ENCODE results near the gene RPS29.

Gene RPS29

DNA sequence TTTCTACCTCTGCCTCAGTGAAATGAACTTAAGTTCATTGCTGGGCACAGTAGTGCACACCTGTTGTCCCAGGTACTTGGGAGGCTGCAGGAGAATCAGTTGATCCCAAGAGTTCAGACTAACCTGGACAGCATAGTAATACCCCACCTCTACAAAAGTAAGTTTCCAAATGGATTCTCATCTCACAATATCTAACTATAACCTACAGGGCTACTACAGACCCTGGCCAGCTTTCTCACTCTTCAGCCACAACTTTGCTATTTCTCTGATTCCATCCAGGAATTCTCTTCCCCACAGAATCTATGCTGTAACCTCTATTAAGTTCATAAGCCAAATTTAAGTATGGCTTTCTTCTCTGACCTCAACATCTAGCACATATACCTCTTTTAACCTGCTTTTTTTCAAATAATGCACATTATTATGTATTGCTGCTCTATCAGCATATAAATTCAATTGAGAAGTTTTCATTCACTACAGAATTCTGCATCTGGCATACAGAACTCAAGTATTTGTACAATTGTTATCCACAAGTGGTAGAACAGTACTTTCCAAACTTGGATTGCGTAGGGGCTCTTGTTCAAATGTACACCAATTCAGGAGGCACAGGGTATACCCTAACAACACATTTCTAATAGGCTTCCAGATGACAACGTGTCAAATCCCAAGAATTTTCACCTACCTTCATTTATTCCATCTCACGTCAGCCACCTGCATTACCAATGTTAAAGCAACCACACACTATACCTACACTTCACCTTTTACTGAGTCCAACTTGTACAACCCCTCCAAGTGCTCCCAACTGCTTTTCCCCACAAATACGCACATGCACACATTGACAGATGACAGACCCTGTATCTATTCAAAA lies 3.8 kb downstream of the RPS29 start:
- Histone ChIP-seq H3K36me3 (ENCODE audit: insufficient read depth, insufficient read length, low read length) (peaks cover 57% of the 10 kb centered on the region), H3K4me3 (ENCODE audit: insufficient read length, low read depth) (no peak overlapping the region), H3K4me1 (ENCODE audit: insufficient read depth, insufficient read length) (peaks cover 2% of the 10 kb centered on the region), H3K9me3 (ENCODE audit: insufficient read depth, low read length) (no peaks in the 10 kb centered on the region), H3K9ac (ENCODE audit: insufficient read length, low read depth) (peak overlapping the region; percentile 32), H3K27me3 (ENCODE audit: insufficient read depth, insufficient read length) (no peaks in the 10 kb centered on the region)
- no peak for DNase-seq (ENCODE audit: low read depth, low spot score)
- no peak for TF ChIP-seq YY1 (IDR thresholded peaks at IDR 0.05; ENCODE audit: insufficient read depth, insufficient read length)
- no peak for TF ChIP-seq ZNF274 (IDR thresholded peaks at IDR 0.05; ENCODE audit: low read depth, low read length)
- TF ChIP-seq SUZ12 (IDR thresholded peaks at IDR 0.05; ENCODE audit: extremely low read depth, insufficient read depth, insufficient read length), result no peak

DNA sequence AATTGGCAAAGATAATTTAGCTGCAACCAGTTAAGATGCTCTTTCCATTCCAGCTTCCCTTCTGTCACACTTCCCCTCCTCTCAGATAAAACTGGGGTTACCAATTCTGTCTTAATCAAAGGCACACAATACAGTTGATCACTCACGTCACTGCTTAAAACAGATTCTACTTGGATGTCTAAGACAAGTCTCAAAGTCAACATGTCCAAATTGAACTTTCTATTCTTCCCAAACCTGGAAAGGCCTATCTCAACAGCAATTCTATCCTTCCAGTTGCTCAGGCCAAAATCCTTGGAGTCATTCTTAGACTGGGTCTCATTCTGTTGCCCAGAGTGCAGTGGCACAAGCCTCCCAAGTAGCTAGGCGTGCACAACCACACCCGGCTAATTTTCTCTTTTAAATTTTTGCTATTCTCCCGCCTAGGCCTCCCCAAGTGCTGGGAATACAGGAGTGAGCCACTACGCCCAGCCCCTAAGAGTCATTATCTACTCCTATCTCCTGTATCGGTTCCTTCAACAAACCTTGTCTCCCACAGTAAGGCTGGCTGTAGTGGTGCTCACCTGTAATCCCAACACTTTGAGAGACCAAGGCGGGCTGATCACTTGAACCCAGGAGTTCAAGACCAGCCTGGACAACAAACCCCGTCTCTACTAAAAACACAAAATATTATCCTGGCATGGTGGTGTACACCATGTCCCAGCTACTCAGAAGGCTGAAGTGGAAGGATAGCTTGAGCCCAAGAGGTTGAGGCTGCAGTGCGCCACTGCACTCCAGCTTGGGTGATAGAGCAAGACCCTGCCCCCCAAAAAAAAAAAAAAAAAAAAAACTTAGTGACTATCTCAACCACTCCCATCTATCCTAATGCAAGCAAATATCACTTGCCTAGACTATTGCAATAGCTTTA lies 4.7 kb downstream of the RPS29 start:
- no peak for DNase-seq (ENCODE audit: low read depth, low spot score)
- Histone ChIP-seq H3K9ac (ENCODE audit: insufficient read length, low read depth) (no peak overlapping the region), H3K27me3 (ENCODE audit: insufficient read depth, insufficient read length) (no peaks in the 10 kb centered on the region), H3K4me1 (ENCODE audit: insufficient read depth, insufficient read length) (peaks cover 2% of the 10 kb centered on the region), H3K36me3 (ENCODE audit: insufficient read depth, insufficient read length, low read length) (peaks cover 65% of the 10 kb centered on the region), H3K9me3 (ENCODE audit: insufficient read depth, low read length) (no peaks in the 10 kb centered on the region), H3K4me3 (ENCODE audit: insufficient read length, low read depth) (no peak overlapping the region)
- TF ChIP-seq SUZ12 (IDR thresholded peaks at IDR 0.05; ENCODE audit: extremely low read depth, insufficient read depth, insufficient read length), result no peak
- TF ChIP-seq ZNF274 (IDR thresholded peaks at IDR 0.05; ENCODE audit: low read depth, low read length), result no peak
- TF ChIP-seq YY1 (IDR thresholded peaks at IDR 0.05; ENCODE audit: insufficient read depth, insufficient read length), result no peak

DNA sequence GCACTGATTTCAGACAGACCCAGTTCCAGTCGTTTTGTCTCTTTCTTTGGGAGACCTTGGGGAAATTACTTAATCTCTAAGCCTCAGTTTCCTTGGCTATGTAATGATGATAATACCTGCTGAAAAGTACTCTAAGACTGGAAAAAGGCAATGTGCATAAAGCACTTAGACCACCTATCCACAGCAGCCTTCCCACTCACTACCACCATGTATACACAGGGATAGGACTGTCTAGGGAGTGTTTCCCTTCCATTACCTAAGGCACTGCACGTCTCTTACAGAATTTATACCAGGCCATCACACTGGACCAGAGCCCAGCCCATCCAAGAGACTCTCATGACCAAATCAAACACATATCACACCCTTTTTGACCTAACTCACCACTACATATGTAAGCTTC lies 6.3 kb downstream of the RPS29 start:
- no peak for TF ChIP-seq ZNF274 (IDR thresholded peaks at IDR 0.05; ENCODE audit: low read depth, low read length)
- TF ChIP-seq YY1 (IDR thresholded peaks at IDR 0.05; ENCODE audit: insufficient read depth, insufficient read length), result no peak
- no peak for TF ChIP-seq SUZ12 (IDR thresholded peaks at IDR 0.05; ENCODE audit: extremely low read depth, insufficient read depth, insufficient read length)
- H3K4me1 ChIP-seq (ENCODE audit: insufficient read depth, insufficient read length), result peaks cover 2% of the 10 kb centered on the region
- no peaks in the 10 kb centered on the region for H3K27me3 ChIP-seq (ENCODE audit: insufficient read depth, insufficient read length)
- H3K36me3 ChIP-seq (ENCODE audit: insufficient read depth, insufficient read length, low read length), result peaks cover 56% of the 10 kb centered on the region
- no peak for DNase-seq (ENCODE audit: low read depth, low spot score)
- H3K4me3 ChIP-seq (ENCODE audit: insufficient read length, low read depth), result no peak overlapping the region
- H3K9ac ChIP-seq (ENCODE audit: insufficient read length, low read depth), result no peak overlapping the region
- no peaks in the 10 kb centered on the region for H3K9me3 ChIP-seq (ENCODE audit: insufficient read depth, low read length)

DNA sequence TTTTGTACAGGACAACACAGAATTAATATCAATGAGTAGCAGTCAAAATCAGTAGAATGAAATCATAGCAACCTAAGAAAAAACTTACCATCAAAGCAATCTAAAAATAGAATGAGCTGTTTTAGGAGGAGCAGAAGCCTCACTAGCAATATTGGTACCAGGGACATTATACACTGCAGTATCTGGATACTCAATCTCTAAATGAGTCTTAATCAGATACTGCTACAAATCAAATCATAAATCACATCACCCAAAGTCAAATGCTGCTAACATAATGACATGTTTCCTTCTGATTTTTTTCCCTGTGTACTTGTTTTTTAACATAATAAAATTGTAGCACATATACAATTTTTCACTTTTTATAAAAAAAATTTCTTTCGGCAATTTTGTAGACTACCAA lies 8.0 kb downstream of the RPS29 start:
- Histone ChIP-seq H3K27me3 (ENCODE audit: insufficient read depth, insufficient read length) (no peaks in the 10 kb centered on the region), H3K36me3 (ENCODE audit: insufficient read depth, insufficient read length, low read length) (peaks cover 48% of the 10 kb centered on the region), H3K9me3 (ENCODE audit: insufficient read depth, low read length) (no peaks in the 10 kb centered on the region), H3K9ac (ENCODE audit: insufficient read length, low read depth) (no peak overlapping the region), H3K4me3 (ENCODE audit: insufficient read length, low read depth) (no peak overlapping the region), H3K4me1 (ENCODE audit: insufficient read depth, insufficient read length) (peaks cover 2% of the 10 kb centered on the region)
- no peak for DNase-seq (ENCODE audit: low read depth, low spot score)
- TF ChIP-seq YY1 (IDR thresholded peaks at IDR 0.05; ENCODE audit: insufficient read depth, insufficient read length) (no peak), ZNF274 (IDR thresholded peaks at IDR 0.05; ENCODE audit: low read depth, low read length) (no peak), SUZ12 (IDR thresholded peaks at IDR 0.05; ENCODE audit: extremely low read depth, insufficient read depth, insufficient read length) (no peak)

DNA sequence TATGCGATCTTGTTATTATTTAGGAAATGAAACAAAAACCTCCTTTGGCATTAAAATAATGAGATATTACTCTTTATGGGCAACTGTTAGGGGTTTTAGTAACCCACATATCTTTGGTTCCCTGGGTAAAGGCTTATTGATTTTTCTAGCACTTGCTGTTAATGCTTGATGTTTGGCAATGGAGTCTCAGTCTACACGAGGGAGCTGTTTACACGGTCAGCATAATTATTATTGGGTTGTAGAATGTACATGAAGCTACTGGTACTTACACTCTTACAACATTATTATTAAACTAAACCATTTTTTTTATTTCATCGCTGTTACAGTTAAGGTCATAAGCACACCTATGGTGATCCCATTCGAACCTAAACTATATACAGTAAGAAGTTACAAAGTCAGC lies 12.1 kb downstream of the RPS29 start:
- H3K4me3 ChIP-seq (ENCODE audit: insufficient read length, low read depth), result no peak overlapping the region
- H3K9ac ChIP-seq (ENCODE audit: insufficient read length, low read depth), result no peak overlapping the region
- DNase-seq (ENCODE audit: low read depth, low spot score), result no peak
- H3K9me3 ChIP-seq (ENCODE audit: insufficient read depth, low read length), result peaks cover 5% of the 10 kb centered on the region; the same call in 1 of the 2 replicates
- H3K27me3 ChIP-seq (ENCODE audit: insufficient read depth, insufficient read length), result no peaks in the 10 kb centered on the region
- peaks cover 27% of the 10 kb centered on the region for H3K36me3 ChIP-seq (ENCODE audit: insufficient read depth, insufficient read length, low read length)
- H3K4me1 ChIP-seq (ENCODE audit: insufficient read depth, insufficient read length), result no peaks in the 10 kb centered on the region
- no peak for TF ChIP-seq YY1 (IDR thresholded peaks at IDR 0.05; ENCODE audit: insufficient read depth, insufficient read length)
- no peak for TF ChIP-seq ZNF274 (IDR thresholded peaks at IDR 0.05; ENCODE audit: low read depth, low read length)
- TF ChIP-seq SUZ12 (IDR thresholded peaks at IDR 0.05; ENCODE audit: extremely low read depth, insufficient read depth, insufficient read length), result no peak

DNA sequence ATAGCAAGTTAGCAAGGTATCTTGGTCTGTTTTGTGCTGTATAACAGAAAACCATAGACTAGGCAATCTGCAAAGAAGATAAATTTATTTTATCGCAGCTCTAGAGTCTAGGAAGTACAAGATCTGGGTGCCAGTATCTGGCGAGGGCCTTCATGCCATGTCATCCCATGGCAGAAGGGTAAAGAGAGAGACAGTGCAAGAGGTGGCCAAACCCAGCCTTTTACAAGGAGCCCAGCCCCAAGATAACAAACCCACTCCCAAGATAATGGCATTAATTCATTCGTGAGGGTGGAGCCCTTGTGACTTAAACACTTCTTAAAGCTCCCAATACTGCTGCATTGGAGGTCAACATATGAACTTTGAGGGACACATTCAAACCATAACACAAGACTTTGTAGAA lies 16.9 kb downstream of the RPS29 start:
- Histone ChIP-seq H3K9me3 (ENCODE audit: insufficient read depth, low read length) (peaks cover 5% of the 10 kb centered on the region; the same call in 1 of the 2 replicates), H3K36me3 (ENCODE audit: insufficient read depth, insufficient read length, low read length) (peaks cover 4% of the 10 kb centered on the region), H3K4me3 (ENCODE audit: insufficient read length, low read depth) (no peak overlapping the region), H3K9ac (ENCODE audit: insufficient read length, low read depth) (no peak overlapping the region), H3K4me1 (ENCODE audit: insufficient read depth, insufficient read length) (no peaks in the 10 kb centered on the region), H3K27me3 (ENCODE audit: insufficient read depth, insufficient read length) (no peaks in the 10 kb centered on the region)
- no peak for TF ChIP-seq SUZ12 (IDR thresholded peaks at IDR 0.05; ENCODE audit: extremely low read depth, insufficient read depth, insufficient read length)
- TF ChIP-seq YY1 (IDR thresholded peaks at IDR 0.05; ENCODE audit: insufficient read depth, insufficient read length), result no peak
- TF ChIP-seq ZNF274 (IDR thresholded peaks at IDR 0.05; ENCODE audit: low read depth, low read length), result no peak
- no peak for DNase-seq (ENCODE audit: low read depth, low spot score)

DNA sequence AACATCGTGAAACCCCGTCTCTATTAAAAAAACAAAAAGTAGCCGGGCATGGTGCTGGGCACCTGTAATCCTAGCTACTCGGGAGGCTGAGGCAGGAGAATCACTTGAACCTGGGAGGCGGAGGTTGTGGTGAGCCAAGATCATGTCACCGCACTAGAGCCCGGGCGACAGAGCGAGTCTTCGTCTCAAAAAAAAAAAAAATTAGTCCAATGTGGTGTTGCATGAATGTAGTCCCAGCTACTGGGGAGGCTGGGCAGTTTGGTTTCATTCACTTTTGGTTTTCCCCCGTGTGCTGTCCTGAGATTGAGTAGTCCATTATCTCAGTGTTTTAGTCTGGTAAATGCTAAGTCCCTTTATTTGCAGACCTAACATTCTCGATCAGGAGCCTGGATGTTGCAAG lies 19.5 kb downstream of the RPS29 start:
- no peak for DNase-seq (ENCODE audit: low read depth, low spot score)
- Histone ChIP-seq H3K9me3 (ENCODE audit: insufficient read depth, low read length) (peaks cover 5% of the 10 kb centered on the region; the same call in 1 of the 2 replicates), H3K27me3 (ENCODE audit: insufficient read depth, insufficient read length) (no peaks in the 10 kb centered on the region), H3K4me3 (ENCODE audit: insufficient read length, low read depth) (no peak overlapping the region), H3K4me1 (ENCODE audit: insufficient read depth, insufficient read length) (no peaks in the 10 kb centered on the region), H3K36me3 (ENCODE audit: insufficient read depth, insufficient read length, low read length) (no peaks in the 10 kb centered on the region), H3K9ac (ENCODE audit: insufficient read length, low read depth) (no peak overlapping the region)
- TF ChIP-seq SUZ12 (IDR thresholded peaks at IDR 0.05; ENCODE audit: extremely low read depth, insufficient read depth, insufficient read length) (no peak), ZNF274 (IDR thresholded peaks at IDR 0.05; ENCODE audit: low read depth, low read length) (no peak), YY1 (IDR thresholded peaks at IDR 0.05; ENCODE audit: insufficient read depth, insufficient read length) (no peak)
